WTC11 (cell line): ENCODE results near the gene MANF.

ENCODE experiments used
- JUN ChIP-seq: sonication (generic); formaldehyde crosslinking; IDR thresholded peaks from 2 replicates; pipeline ENCODE4 v1.8.0; 2023; ENCODE audit warnings: mild to moderate bottlenecking, missing genetic modification reagents
- NFE2L1 ChIP-seq: sonication (generic); formaldehyde crosslinking; IDR thresholded peaks from 2 replicates; pipeline ENCODE4 v1.8.1; 2023; ENCODE audit warnings: missing genetic modification reagents
- RORB ChIP-seq: fragments of 250-450 bp; sonication (Bioruptor Pico); IDR thresholded peaks from 2 replicates; pipeline ENCODE4 v1.9.0; 2021; ENCODE audit warnings: mild to moderate bottlenecking
- SMAD3 ChIP-seq: sonication (generic); formaldehyde crosslinking; IDR thresholded peaks from 2 replicates; pipeline ENCODE4 v1.8.0; 2022; ENCODE audit warnings: missing genetic modification reagents, mild to moderate bottlenecking, borderline replicate concordance
- TF ChIP-seq, protein P1 (sequence below): sonication (generic); formaldehyde crosslinking; IDR thresholded peaks from 2 replicates; pipeline ENCODE4 v1.8.1; 2023; ENCODE audit warnings: mild to moderate bottlenecking, missing genetic modification reagents, moderate library complexity
- TF ChIP-seq, protein P2 (sequence below): sonication (generic); formaldehyde crosslinking; IDR thresholded peaks from 2 replicates; pipeline ENCODE4 v1.8.0; 2022; ENCODE audit warnings: mild to moderate bottlenecking, missing genetic modification reagents
- TF ChIP-seq, protein P3 (sequence below): fragments of 200-600 bp; IDR thresholded peaks from 2 replicates; pipeline ENCODE4 v1.8.0; 2022; ENCODE audit warnings: antibody characterized with exemption
- TF ChIP-seq, protein P4 (sequence below): sonication (generic); formaldehyde crosslinking; IDR thresholded peaks from 2 replicates; pipeline ENCODE4 v1.8.0; 2023; ENCODE audit warnings: mild to moderate bottlenecking, missing genetic modification reagents
- TF ChIP-seq, protein P5 (sequence below): sonication (generic); formaldehyde crosslinking; IDR thresholded peaks from 2 replicates; pipeline ENCODE4 v1.8.1; 2022; ENCODE audit warnings: mild to moderate bottlenecking, missing genetic modification reagents, moderate library complexity, borderline replicate concordance
- TF ChIP-seq, protein P6 (sequence below): sonication (generic); formaldehyde crosslinking; IDR thresholded peaks from 2 replicates; pipeline ENCODE4 v1.8.0; 2023; ENCODE audit warnings: missing genetic modification reagents
- TF ChIP-seq, protein P7 (sequence below): sonication (generic); formaldehyde crosslinking; IDR thresholded peaks from 2 replicates; pipeline ENCODE4 v1.8.1; 2023; ENCODE audit warnings: mild to moderate bottlenecking, missing genetic modification reagents, moderate library complexity

DNA sequence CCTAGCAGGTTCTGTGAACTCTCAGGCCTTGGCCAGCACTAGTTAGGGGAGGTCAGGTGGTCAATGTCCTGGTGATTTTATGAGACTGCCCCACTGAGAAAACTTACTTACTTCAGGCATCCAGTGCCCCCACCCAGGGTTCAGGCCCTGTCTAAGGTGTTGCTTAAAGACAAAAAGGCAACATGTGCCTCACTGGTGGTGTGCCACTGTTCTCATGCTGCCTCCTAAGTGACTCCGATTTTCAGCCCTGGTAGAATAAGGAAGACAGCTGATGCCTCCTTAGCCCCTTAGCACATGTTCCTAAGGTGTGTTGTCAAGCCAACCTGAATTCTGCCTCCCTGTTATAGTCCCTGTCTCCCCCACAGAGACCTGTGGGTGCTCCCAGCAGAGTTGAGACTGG is 11.3 kb downstream of the MANF start:
- TF ChIP-seq JUN (CRISPR knock-in tag) = no peak
- TF ChIP-seq, protein P1, sequence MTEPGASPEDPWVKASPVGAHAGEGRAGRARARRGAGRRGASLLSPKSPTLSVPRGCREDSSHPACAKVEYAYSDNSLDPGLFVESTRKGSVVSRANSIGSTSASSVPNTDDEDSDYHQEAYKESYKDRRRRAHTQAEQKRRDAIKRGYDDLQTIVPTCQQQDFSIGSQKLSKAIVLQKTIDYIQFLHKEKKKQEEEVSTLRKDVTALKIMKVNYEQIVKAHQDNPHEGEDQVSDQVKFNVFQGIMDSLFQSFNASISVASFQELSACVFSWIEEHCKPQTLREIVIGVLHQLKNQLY (CRISPR knock-in tag) = no peak
- TF ChIP-seq, protein P2, sequence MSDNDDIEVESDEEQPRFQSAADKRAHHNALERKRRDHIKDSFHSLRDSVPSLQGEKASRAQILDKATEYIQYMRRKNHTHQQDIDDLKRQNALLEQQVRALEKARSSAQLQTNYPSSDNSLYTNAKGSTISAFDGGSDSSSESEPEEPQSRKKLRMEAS (CRISPR knock-in tag) = no peak
- TF ChIP-seq, protein P3, sequence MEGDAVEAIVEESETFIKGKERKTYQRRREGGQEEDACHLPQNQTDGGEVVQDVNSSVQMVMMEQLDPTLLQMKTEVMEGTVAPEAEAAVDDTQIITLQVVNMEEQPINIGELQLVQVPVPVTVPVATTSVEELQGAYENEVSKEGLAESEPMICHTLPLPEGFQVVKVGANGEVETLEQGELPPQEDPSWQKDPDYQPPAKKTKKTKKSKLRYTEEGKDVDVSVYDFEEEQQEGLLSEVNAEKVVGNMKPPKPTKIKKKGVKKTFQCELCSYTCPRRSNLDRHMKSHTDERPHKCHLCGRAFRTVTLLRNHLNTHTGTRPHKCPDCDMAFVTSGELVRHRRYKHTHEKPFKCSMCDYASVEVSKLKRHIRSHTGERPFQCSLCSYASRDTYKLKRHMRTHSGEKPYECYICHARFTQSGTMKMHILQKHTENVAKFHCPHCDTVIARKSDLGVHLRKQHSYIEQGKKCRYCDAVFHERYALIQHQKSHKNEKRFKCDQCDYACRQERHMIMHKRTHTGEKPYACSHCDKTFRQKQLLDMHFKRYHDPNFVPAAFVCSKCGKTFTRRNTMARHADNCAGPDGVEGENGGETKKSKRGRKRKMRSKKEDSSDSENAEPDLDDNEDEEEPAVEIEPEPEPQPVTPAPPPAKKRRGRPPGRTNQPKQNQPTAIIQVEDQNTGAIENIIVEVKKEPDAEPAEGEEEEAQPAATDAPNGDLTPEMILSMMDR = no peak
- TF ChIP-seq, protein P4, sequence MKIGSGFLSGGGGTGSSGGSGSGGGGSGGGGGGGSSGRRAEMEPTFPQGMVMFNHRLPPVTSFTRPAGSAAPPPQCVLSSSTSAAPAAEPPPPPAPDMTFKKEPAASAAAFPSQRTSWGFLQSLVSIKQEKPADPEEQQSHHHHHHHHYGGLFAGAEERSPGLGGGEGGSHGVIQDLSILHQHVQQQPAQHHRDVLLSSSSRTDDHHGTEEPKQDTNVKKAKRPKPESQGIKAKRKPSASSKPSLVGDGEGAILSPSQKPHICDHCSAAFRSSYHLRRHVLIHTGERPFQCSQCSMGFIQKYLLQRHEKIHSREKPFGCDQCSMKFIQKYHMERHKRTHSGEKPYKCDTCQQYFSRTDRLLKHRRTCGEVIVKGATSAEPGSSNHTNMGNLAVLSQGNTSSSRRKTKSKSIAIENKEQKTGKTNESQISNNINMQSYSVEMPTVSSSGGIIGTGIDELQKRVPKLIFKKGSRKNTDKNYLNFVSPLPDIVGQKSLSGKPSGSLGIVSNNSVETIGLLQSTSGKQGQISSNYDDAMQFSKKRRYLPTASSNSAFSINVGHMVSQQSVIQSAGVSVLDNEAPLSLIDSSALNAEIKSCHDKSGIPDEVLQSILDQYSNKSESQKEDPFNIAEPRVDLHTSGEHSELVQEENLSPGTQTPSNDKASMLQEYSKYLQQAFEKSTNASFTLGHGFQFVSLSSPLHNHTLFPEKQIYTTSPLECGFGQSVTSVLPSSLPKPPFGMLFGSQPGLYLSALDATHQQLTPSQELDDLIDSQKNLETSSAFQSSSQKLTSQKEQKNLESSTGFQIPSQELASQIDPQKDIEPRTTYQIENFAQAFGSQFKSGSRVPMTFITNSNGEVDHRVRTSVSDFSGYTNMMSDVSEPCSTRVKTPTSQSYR = no peak
- no peak for TF ChIP-seq RORB (CRISPR knock-in tag)
- TF ChIP-seq, protein P5, sequence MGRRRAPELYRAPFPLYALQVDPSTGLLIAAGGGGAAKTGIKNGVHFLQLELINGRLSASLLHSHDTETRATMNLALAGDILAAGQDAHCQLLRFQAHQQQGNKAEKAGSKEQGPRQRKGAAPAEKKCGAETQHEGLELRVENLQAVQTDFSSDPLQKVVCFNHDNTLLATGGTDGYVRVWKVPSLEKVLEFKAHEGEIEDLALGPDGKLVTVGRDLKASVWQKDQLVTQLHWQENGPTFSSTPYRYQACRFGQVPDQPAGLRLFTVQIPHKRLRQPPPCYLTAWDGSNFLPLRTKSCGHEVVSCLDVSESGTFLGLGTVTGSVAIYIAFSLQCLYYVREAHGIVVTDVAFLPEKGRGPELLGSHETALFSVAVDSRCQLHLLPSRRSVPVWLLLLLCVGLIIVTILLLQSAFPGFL (CRISPR knock-in tag) = no peak
- TF ChIP-seq, protein P6, sequence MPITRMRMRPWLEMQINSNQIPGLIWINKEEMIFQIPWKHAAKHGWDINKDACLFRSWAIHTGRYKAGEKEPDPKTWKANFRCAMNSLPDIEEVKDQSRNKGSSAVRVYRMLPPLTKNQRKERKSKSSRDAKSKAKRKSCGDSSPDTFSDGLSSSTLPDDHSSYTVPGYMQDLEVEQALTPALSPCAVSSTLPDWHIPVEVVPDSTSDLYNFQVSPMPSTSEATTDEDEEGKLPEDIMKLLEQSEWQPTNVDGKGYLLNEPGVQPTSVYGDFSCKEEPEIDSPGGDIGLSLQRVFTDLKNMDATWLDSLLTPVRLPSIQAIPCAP (CRISPR knock-in tag) = no peak
- TF ChIP-seq SMAD3 = no peak
- TF ChIP-seq, protein P7, sequence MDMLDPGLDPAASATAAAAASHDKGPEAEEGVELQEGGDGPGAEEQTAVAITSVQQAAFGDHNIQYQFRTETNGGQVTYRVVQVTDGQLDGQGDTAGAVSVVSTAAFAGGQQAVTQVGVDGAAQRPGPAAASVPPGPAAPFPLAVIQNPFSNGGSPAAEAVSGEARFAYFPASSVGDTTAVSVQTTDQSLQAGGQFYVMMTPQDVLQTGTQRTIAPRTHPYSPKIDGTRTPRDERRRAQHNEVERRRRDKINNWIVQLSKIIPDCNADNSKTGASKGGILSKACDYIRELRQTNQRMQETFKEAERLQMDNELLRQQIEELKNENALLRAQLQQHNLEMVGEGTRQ = no peak
- TF ChIP-seq NFE2L1 = no peak
